Epithelial cell of esophagus (primary cell): ENCODE data around the gene TMEM169.

Experiments
- DNase-seq: peaks from one replicate; pipeline ENCODE4 v3.0.0; 2010; ENCODE audit warnings: low read depth
- H3K4me3 ChIP-seq: 2 replicates; pipeline ENCODE4 v1.5.1; 2011; ENCODE audit warnings: mild to moderate bottlenecking, low read length, control low read depth
- CTCF ChIP-seq: IDR thresholded peaks from 2 replicates; pipeline ENCODE4 v1.5.1; 2011; ENCODE audit warnings: low read depth, mild to moderate bottlenecking, low read length, control low read depth, inconsistent platforms; ENCODE audit not compliant: insufficient read depth; ENCODE audit errors: missing control alignments

Gene TMEM169

GRCh38 chr2:216116418-216116817 is 34.7 kb downstream of the TMEM169 start:
- no peak for TF ChIP-seq CTCF
- no peak for DNase-seq
- no peak overlapping the region for H3K4me3 ChIP-seq

DNA sequence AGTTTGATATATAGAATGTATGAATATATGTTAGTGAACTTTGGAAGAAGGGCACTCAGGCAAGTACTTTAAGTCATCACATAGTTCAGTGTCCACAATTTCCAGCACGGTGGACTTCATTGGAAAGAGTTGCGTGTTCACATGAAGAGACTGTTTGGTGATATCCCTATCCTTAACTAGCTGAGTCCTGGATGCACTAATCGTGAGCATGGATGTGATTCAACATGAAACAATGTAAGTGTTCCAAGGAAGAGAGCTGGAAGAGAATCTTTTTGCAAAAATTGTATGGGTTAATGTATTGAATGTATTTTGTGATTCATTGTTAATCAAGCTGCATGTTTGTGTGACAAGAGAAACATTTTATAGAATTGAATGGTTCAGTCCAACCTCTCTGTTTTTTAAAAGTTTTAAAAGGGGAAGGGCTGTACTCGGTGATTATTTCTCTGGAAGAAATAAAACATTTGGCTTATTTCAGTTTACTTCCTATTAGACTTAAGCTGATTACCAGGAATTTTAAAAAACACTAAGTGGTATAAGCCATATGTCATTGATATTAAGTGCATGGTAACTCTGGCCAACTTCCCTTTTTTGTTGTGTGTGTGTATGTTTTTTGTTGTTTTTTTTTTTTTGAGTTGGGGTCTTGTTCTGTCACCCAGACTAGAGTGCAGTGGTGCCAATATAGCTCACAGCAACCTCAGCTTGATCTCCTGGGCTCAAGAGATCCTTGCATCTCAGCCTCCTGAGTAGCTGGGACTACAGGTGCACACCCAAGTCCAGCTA is 36.0 kb downstream of the TMEM169 start:
- H3K4me3 ChIP-seq: no peak overlapping the region
- TF ChIP-seq CTCF: no peak
- DNase-seq: no peak

GRCh38 chr2:216118474-216118873 is 36.8 kb downstream of the TMEM169 start:
- no peak for DNase-seq
- no peak for TF ChIP-seq CTCF
- no peak overlapping the region for H3K4me3 ChIP-seq

GRCh38 chr2:216119146-216119545 is 37.4 kb downstream of the TMEM169 start:
- H3K4me3 ChIP-seq: no peak overlapping the region
- TF ChIP-seq CTCF: no peak

GRCh38 chr2:216119986-216120385 is 38.3 kb downstream of the TMEM169 start:
- no peak for TF ChIP-seq CTCF
- no peak overlapping the region for H3K4me3 ChIP-seq
- DNase-seq: no peak

More at GRCh38 chr2:216119146-216119545, 37.4 kb downstream of the TMEM169 start:
- no peak for DNase-seq

DNA sequence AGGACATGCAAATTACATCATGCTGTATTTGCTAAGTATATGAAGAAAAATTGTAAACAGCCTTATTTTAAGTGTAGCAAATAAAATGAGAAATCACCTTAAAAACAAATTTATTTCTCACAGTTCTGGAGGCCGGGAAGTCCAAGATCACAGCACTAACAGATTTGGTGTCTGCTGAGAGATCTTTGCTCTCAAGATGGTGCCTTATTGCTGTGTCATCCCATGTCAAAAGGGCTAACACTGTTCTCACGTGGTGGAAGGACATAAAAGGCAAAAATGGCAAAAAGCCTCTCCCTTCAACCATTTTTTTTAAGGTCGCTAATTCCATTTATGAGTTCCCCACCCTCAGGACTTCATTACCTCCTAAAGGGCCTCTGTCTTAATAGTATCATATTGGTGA is 39.5 kb downstream of the TMEM169 start:
- TF ChIP-seq CTCF: no peak
- H3K4me3 ChIP-seq: no peak overlapping the region
- DNase-seq: no peak

- TF ChIP-seq CTCF: no peak
Measured at GRCh38 chr2:216126943-216127342, 45.2 kb downstream of the TMEM169 start.

More at GRCh38 chr2:216126943-216127342, 45.2 kb downstream of the TMEM169 start:
- DNase-seq: no peak
- H3K4me3 ChIP-seq: no peak overlapping the region
